HG02970 (cell line): ENCODE results near the gene ALAS1.
A peak's percentile ranks its signal among the peaks of the same experiment; 100 is the strongest.

Experiments
- ATAC-seq: cut with Tn5 transposase; IDR thresholded peaks from one replicate; pipeline ENCODE4 v1.9.1; 2021; ENCODE audit warnings: mild to moderate bottlenecking, moderate library complexity, moderate number of reproducible peaks; ENCODE audit not compliant: unreplicated experiment, low FRiP score

The ALAS1 gene

GRCh38 chr3:52232279-52233107 is 34.5 kb downstream of the ALAS1 start:
- ATAC-seq = no peak

DNA sequence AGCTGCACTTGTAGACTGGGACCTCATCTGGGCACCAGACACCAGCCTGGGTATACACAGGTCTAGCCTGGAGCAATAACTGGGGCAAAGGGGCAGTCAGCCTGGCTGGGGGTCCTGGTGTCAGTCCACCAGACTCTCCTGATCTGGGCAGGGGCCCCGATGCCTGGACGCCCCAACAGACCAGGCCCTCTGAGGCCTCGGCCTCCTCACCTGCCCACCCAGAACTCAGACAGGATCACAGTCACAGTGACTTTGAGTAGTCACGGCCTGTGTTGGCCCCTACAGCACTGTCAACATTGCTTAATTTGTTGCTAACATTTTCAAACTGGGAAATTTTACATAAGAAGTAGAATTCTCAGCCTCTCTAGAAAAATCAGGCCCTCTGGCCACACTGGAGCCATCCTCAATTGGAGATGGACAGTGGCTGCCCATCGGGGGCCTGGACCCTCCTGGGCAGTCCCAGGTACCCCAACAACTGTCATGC is 35.2 kb downstream of the ALAS1 start:
- no peak for ATAC-seq

DNA sequence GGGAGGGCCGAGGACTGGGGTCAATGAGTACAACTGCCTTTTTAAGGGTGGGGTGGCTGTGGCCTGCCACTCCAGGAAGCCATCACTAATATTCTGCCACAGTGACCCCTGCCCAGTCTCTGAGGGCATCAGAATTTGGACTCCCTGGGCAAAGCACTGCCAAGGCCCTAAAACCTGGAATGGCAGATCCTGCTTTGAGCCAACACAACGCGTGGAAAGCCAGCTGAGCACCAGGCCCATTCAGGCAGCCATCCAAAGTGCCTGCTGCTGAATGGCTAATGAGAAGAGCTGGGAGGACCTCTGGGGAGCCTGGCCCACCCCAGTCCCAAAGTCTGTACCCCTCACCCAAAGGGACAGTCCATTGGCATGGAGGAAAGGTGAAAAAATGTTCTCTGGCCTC is 36.0 kb downstream of the ALAS1 start:
- no peak for ATAC-seq

DNA sequence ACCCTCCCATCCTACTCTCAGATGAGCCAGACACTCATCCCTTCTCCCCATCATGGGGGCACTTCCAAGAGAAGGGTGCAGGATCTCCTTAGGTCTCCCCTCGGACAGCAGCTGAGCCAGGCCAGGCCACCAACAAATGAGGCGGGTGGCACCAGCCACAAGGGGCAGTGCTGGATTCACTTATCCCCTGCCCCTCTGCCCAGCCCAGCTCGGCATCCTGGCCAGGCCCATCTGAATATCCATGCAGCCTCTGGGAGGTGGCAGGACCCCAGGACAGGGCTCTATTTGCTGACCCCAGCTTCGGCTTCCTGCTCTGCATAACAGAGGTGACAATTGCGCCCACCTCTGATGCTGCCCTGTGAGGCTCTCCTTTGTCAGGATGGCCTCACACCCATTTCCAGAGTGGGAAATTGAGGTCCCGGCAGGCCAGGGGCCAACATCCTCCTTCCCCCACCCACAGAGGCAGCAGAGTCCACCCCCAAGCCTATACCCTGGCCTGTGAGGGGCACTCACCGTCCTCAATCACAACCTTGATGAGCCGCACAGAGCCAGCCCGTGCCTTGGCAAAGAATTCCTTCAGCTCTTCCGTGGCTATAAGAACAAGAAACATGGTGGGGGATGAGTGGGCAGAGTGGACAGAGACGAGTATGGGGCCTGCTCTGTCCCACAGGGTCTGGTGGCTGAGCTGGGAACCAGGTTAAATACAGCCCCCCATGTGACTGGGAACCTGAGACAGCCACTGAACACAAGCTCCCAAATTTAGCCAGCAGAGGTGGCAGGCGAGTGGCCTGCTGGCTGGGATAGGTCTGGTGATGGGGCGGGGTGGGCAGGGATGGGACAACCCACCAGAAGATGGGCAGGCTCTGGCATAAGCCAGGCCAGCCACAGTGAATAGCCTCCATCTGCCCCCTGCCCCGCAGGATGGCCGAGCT is 36.8 kb downstream of the ALAS1 start:
- no peak for ATAC-seq

DNA sequence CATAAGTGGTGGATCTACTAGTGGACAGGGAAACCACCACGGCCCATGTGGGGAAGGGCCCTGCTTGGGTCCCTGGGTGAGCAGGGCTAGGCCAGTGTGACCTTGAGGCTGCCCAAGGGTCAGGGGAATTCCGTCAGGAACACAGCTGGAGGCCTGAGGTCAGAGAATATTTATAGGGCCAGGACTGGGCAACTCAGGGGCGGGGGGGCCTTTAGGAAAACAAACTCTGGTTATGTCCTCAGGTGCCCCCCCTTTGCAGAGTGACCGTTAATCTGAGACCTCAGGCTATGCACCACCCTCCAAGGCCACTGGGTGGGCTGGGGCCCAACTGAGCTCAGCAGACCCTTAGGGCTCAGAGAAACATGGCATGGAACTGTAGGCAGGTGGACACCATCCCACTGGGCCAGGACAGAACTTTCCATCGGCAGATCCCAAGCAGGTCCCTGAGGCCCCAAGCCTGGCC is 38.5 kb downstream of the ALAS1 start:
- ATAC-seq = no peak

DNA sequence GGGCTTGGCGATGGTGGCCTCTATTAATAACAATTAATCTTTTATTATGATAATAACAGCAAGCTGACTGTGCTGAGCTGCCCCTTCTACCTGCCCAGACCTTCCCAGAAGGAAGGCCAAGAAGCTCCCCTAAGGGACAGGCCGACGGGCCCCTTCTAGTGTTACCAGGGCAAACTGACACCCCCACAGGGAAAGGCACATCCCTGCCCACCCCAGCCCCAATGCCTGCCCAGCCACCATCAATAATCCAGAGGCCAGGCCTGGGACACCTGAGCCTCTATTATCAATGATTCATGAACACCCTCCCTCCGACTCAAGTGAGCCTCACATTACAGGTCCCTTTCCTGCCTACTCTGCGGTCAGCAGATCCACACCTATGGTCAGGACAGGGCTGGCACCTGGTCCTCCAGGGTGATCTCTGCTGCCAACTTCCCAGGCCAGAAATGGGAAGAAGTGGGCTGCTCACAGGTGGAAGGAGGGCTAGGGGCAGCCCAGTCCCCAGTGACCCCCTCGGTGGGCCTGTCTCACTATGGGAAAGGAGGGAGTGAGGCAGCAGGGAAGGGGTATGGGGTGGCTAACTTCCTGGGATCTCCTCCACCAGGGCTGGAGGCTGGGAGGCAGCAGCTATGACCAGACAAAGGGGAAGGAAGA is 39.2 kb downstream of the ALAS1 start:
- ATAC-seq = no peak

DNA sequence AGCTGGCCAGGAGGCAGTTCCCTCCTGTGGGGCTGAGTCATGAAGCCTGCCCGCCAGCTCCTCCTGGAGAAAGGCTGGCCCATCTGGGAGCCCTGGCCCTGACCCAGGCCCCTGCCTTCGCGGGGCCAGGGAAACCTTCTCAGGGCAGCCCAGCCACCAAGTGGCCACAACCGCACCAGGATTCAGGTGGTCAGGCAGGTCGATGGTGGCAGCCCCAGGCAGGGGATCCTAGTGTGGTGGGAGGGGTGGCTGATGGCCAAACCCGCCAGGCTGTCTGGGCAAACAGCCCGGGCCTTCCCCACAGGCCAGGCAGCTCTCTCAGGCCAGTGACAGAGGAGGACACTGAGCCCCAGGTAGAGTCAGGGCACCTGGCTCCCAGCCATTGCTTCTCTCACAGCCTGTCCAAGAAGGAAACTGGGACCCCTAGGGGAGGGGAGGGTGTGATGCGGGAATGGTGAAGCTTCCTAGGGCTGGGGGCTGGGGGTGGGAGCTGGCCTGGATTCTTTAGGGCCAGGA is 39.8 kb downstream of the ALAS1 start:
- no peak for ATAC-seq

DNA sequence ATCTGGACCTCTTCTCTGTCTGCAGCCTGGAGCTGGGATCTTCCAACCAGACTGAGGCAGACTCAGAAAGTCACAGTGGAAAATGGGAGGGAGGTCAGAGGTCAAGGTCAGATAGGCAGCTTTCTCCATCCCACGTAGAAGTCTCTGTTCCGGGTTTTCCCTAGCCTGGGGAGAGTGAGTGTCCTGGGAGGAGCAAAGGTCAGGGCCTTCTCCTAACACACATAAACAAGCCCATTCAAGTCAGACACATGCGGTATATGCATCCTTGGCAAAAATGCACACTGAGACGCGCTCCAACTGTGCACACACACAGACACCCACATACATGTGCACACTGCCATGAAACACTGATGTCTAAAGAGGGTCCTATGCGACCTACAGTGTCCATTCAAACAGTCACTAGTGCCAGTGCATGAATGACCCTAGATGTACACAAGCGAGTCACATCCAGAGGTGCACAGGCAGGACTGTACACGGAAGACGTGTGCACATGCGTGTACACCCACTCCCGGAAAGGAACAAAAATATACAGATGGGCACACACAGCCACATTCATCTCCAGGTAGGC is 40.3 kb downstream of the ALAS1 start:
- peak; percentile 3 for ATAC-seq

- ATAC-seq = peak; percentile 67
Observed at GRCh38 chr3:52238761-52239701, 41.1 kb downstream of the ALAS1 start, which contains the start of gene TWF2. Gene TWF2 (minus strand): TSS chr3:52239158. CDS start chr3:52239016, 142 bp downstream.

GRCh38 chr3:52240059-52240885 is 42.3 kb downstream of the ALAS1 start:
- ATAC-seq = no peak

DNA sequence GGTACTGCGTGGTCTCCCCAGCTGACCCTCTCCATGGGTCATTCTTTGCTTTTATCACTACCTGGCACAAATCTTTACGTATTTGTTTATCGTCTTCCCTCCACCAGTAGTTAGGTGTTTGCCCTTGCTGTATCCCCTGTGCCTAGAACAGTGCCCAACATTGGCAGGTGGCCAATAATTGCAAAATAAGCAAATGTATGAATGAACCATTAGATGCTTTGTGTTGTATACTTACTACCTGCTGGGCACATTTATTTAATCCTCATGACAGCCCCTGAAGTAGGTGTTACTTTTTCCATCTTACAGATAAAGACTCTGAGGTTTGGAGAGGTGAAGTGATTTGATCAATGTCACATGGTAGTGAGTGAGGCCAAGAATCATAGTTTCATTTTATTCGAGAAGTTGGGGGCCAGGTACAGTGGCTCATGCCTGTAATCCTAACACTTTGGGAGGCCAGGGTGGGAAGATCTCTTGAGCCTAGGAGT is 43.0 kb downstream of the ALAS1 start:
- ATAC-seq = no peak

DNA sequence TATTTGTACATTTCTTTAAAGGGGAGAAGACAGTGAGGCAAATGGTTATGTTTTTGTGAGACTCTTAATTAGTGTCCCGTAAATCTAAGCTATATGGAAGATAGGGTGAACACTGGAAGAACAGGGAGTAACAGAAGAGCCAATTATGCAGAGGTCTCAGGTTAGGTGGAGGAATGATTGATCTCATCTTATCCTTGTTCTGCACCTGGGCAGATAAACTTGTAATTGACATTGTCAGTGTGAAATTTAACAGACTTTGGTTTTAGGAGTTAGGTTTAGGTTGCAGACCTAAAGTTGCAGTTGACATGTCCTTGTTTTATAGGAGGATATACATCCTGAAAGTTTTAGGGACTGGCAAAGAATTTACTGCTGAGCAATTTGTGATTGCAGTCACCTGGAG is 44.1 kb downstream of the ALAS1 start:
- no peak for ATAC-seq

DNA sequence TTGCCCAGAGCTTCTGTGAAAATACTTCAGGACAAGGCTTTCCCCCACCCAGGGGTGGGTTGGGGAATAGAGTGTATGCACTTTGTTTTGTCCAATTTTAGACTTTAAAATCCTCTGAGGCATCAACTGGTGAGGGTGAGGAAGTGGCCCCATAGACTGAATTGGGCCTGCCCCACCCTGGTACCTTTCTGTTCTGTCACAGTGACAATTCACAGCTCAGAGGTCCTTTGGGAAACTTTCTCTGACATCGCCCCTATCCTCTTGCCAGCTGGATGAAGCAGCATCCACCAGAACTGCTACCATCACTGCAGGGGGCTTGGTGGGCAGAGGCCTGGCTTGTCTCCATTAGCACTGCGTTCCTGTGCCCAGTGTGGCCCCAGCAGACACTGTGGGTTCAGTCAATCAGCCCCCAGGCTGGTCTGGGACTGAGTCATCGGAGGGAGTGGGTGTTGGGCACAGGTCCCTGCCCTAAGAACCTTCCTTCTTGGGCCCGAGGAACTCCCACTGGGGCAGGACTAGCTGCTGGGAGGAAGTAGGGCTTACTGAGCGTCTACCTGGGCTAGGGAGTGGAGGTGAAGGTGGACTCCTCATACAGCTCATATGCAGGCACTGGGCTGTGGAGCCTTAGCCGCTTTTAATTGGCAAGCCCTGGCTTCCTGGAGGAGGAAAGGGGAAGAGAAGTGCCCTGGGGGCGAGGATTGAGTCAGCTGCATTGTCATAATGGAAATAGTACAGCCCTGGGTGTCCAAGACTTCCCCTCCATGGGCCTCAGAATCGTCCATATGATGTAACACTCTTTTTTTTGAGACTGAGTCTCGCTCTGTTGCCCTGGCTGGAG is 46.0 kb downstream of the ALAS1 start:
- ATAC-seq = no peak

GRCh38 chr3:52245322-52246263 is 47.6 kb downstream of the ALAS1 start, which contains the start of gene PPM1M:
Gene PPM1M (plus strand): TSS chr3:52245759. CDS start chr3:52245825, 66 bp downstream.
- ATAC-seq = no peak

GRCh38 chr3:52246264-52246620 is 48.3 kb downstream of the ALAS1 start:
- ATAC-seq = no peak
